Endothelial cell of umbilical vein (primary cell): Measurements from ENCODE around the gene MYOM3.

Experiments
- EZH2 ChIP-seq: IDR thresholded peaks from 2 replicates; pipeline ENCODE4 v1.6.1; 2012; ENCODE audit warnings: borderline replicate concordance, low read depth, mild to moderate bottlenecking, moderate library complexity, low read length, inconsistent platforms; ENCODE audit not compliant: severe bottlenecking
- POLR2A ChIP-seq: IDR thresholded peaks from 2 replicates; pipeline ENCODE4 v1.6.1; 2012; ENCODE audit warnings: low read depth, mild to moderate bottlenecking, control low read depth, low read length
- POLR2AphosphoS5 ChIP-seq: IDR thresholded peaks from 2 replicates; pipeline ENCODE4 v1.6.1; 2012; ENCODE audit warnings: low read depth, mild to moderate bottlenecking, control low read depth, low read length, moderate library complexity; ENCODE audit not compliant: insufficient read depth
- TF ChIP-seq, protein P1 (sequence below), 2 donors: IDR thresholded peaks; 1 replicate in 1 of 2; 2 replicates in 1 of 2; pipeline ENCODE4 v1.5.1; 2011; ENCODE audit warnings: low read length in 2 of 2, mild to moderate bottlenecking in 2 of 2, moderate library complexity in 2 of 2, control low read depth in 1 of 2, inconsistent platforms in 1 of 2, low read depth in 1 of 2; ENCODE audit not compliant: insufficient read depth in 1 of 2; ENCODE audit errors: extremely low read depth in 1 of 2

GRCh38 chr1:24045771-24046170 is 66.2 kb downstream of the MYOM3 start:
- TF ChIP-seq EZH2 (no peak), POLR2AphosphoS5 (no peak), POLR2A (no peak)
- TF ChIP-seq, protein P1, sequence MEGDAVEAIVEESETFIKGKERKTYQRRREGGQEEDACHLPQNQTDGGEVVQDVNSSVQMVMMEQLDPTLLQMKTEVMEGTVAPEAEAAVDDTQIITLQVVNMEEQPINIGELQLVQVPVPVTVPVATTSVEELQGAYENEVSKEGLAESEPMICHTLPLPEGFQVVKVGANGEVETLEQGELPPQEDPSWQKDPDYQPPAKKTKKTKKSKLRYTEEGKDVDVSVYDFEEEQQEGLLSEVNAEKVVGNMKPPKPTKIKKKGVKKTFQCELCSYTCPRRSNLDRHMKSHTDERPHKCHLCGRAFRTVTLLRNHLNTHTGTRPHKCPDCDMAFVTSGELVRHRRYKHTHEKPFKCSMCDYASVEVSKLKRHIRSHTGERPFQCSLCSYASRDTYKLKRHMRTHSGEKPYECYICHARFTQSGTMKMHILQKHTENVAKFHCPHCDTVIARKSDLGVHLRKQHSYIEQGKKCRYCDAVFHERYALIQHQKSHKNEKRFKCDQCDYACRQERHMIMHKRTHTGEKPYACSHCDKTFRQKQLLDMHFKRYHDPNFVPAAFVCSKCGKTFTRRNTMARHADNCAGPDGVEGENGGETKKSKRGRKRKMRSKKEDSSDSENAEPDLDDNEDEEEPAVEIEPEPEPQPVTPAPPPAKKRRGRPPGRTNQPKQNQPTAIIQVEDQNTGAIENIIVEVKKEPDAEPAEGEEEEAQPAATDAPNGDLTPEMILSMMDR (IDR thresholded peaks at IDR 0.05; ENCODE audit: extremely low read depth in 1 of 2, insufficient read depth in 1 of 2, low read depth in 1 of 2, low read length in 2 of 2): no peak
